ENCODE data around the gene TMEM198.

Gene TMEM198

DNA sequence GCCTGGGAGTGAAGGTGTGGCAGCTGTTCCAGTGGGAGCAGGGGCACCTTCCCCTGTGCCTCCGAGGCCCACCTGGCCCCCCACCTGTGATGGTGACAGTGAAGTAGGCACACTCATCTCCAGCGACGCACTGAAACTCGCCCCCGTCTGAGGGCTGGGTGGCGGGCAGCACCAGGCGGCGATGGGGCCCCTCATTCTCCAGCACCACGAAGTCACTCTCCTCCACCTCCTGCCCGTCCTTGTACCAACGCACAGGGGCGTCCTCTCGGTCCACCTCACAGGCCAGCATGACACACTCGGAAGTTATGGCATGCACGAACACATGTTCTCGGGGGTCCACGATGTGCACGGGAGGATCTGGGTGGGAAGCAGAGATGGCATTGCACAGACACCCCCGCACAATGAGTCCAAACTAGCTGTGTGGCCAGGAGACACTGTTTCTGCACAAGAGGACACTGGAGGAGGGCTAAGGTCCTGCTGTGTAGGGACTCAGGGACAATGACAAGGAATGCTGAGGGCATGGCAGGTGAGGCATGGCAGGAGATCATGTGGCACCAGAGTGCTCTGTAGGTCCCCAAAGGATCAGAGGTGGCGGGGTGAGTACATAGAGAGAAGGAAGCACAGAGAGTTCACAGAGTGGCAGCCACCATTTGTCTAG, 19.6 kb downstream of the TMEM198 start:
- no peak for DNase-seq

DNA sequence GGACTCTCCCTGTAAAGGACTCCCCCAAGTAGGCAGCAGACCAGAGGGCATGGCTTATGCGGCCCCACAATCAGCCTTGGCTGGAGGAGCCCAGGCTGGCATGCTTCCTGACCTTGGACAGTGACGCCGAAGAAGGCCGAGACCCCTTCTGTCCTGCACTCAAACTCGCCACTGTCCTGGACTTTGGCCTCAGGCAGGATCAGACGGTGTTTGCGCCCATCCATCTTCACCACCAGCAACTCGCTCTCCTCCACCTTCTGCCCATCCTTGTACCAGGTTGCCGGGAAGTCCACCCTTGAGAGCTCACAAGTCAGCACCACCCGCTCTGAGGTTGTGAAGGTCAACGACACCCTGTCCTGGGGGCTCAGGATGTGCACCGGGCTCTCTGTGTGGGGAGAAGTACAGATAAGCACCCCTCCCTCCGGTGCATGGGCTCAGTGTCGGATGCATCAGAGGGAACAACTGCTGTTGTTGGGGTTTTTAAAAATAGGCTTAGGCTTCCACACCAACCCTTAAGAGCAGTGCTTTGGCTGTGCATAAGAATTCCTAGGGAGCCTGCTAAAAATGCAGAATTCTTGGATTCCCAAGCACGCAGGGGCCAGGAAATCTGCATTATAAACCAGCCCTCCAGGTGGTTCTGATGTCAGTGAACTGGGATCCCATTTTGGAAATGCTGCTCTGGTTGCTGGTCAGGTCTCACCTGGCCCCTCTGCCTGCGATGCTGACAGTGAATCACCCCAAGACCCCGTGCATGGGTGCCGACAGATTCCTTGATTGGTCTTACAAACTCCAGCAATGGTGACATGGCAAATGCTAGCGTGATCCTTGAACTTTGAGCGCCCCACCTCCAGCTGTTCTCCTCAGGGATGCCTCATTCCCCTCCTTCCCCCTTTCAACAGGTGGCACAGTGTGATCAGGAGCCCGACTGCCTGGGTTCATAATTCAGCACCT, 21.6 kb downstream of the TMEM198 start:
- no peak for DNase-seq

DNA sequence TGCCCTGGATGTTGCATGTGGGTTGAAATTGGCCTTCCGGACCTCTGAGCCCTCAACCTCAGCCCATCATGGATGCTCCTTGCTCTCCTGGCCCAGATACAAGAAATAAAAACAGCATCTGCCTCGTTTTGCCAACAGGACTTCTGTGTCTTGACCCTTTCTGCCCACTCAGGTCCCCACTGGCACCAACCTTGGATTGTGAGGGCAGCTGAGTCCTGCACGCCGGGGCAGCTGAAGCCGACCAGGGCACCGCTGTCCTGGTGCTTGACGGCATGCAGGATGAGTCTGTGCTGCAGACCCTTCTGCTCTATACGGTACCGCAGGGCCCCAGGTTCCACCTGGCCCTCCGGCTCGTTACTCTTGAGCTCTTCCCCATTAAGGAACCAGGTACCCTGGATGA, 22.8 kb downstream of the TMEM198 start:
- DNase-seq, result no peak

DNA sequence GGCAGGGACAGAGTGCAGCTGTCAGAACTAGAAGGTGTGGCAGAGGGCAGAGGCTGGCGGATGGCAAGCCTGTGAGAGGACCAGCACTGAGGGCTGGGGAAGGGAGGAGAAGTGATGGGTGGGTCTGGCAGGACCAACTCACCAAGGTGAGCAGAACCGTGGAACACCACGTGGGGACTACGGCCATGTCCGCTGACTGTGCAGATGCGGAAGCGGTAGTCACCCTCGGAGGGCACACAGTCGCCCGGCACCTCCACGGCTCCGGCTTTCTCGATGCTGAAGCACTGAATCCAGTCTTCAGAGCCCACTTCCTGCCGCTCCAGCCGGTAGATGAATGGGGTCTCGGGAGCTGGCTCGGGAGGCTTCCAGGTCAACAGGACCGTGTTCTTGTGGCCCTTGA, 23.3 kb downstream of the TMEM198 start:
- no peak for DNase-seq

DNA sequence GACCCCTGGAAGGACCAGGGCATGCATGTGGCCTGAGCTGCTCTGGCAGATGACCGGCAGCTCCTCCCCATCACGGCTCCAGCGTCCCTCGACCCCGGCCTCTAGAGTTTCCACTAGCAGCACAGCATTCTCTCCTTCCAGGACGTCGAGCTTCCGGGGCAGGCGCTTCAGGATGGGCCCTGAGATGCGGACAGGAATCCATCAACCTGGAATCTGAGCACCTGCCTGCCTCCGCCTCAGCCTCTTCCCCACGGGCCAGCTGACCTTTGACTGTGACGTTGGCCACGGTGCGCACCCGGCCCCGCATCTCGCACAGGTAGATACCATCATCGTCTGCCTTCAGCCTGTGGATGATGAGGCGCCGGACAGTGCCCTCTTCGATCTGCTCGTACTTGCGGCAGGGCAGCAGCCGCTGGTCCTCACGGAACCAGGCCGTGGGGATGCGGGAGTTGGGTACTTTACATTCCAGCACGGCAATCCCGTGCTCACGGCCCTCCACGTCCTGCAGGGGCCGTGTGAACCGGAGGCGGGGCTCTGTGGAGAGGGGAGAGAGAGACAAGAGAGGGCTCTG, 24.0 kb downstream of the TMEM198 start:
- DNase-seq, result no peak

DNA sequence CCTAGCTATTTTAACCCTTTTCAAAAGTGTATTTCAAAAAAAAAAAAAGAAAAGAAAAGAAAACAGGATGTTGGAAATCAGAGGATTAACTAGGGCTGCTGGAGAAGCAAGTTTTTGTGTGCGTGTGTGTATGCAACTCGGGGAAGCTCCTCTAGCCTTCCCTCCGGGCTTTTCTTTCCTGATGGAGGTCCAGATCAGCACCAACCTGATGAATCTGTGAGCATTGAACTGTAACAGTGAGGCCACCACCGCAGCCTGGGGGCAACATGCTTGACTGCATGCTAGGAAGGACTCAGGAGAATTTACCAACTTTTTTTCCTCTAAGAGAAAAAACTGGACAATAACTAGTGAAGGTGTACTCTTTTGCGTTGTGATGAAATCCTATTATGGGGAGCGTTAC, 25.2 kb downstream of the TMEM198 start:
- DNase-seq, result no peak

DNA sequence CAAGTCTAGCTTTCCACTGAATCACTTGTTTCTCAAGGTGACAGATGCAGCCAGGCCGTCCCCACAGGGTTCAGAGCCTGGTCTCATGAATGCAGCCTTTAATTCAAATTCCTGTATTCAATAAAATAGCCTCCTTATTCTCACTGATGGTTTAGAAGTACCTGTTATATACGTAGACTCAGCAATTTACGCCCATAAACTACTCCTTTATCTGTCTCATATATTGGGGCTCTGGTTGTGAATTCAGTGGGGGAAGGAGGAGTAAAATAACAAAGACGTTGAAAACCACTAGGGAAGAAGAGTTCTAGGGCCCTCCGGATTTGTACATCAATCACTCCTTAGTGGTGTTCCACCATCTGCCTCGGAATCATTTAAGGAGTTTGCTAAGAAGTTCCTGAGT, 25.8 kb downstream of the TMEM198 start:
- DNase-seq, result no peak

DNA sequence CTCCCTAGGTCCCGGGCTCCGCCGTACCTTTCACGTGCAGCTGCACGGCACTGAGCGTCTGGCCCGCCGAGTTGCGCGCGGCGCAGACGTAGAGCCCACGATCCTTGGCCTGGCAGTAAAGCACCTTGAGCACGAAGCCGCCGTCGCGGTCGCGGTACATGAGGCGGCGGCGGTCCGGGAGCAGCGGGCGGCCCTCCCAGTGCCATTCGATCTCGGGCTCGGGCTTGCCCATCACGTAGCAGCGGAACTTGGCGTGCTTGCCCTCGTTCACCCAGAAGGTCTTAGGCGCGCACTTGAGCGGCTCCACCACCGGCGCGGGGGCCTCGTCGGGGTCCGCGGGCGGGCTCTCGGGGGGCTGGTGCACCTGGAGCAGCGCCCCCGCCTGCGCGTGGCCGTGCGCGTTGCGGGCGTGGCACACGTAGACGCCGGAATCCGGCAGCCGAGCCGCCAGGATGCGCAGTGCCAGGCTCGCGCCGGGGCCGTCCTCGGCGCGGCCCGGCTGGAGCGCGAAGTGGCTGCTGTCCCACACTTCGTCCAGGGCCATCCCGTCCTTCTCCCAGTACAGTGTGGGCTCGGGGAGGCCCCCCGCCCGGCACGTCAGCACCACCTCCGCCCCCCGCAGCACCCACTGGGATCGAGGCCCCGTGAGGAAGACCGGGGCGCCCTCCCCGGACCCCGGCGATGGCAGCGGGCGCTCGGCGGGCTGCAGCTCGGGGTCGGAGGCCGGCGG, 26.5 kb downstream of the TMEM198 start:
- peak; percentile 11 for DNase-seq

DNA sequence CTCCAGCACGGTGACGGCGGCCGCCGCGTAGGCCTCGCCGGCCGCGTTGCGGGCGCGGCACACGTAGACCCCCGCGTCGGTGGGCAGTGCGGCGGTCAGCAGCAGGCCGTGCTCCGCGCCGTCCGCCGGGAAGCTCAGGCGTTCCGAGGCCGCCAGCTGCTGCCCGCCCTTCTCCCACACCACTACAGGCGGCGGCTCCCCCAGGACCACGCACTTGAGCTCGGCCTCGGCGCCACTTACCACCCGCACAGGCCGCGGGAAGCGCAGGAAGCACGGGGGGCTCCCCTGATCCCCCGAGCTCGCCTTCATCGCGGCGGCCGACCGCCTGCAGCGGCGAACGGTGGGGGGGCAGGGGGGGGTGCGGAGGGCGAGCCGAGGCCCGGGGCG, 27.1 kb downstream of the TMEM198 start:
- DNase-seq, result peak; percentile 11

DNA sequence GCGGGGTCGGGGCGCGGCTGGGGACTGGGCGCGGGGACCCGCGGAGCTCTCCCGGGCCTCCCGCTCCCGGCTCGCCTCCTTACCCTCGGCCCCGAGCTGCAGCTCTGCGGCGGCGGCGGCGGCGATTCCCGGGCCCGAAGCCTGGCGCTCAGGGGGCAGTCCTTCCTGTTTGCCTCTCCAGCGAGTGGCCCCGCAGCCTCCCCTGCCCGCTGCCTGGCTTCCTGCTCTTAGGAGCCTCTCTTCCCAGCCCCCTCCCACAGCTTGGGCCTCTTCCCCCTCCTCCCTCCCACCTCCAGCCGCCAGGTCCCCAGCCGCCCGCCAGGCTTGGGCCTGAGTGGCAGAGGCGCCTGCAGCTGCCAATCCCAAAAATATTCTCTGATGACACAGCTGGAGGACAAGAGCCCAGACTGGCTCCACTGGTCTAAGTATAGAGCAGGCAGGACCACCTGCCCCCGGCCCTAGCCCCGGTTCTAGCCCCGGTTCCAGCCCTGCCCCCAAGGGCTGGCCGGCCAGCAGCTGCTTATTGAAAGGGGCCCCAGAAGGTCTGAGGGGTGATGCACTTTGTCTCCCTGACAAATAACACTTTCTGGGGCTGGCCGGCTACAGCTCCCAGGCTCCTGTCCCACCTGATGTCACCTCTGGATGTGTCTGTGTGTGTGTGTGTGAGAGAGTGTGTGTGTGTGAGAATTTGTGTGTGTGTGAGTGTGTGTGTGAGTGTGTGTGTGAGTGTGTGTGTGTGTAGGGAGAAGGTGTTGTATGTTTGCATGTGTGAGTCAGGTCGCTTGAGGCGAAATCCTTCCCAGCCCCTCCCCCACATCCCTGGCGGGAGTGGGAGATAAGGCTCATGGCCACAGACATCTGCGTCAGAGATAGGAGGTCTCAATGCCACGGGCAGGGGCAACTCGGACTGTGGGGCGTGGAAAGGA, 27.7 kb downstream of the TMEM198 start, which contains the start of gene OBSL1:
TSS of gene OBSL1 (minus strand) at position 229 of the 926 bp plus-strand sequence. CDS start 307 bp downstream, outside the sequence.
- peak; percentile 81 for DNase-seq

DNA sequence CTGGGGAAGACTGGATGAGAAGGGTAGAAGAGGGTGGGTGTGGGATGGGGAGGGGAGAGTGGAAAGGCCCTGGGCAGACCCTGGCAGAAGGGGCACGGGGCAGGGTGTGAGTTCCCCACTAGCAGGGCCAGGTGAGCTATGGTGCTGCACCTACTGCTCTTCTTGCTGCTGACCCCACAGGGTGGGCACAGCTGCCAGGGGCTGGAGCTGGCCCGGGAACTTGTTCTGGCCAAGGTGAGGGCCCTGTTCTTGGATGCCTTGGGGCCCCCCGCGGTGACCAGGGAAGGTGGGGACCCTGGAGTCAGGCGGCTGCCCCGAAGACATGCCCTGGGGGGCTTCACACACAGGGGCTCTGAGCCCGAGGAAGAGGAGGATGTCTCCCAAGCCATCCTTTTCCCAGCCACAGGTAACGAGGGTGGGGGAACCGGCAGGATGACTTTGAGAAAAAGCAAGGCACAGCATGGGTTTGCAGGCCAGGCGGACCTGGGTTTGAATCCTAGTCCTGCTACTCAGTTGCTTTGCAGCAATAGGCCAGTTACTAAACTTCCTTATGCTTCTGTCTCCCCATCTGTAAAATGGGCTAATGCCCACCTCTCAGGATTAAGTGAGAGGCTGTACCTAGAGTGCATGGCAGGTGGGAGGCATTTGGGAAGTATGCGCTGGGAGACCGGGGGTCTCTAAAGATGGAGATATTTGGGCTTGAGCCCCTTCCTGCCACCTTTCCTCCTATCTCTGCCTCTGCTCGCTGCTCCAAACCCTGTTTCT, 28.6 kb downstream of the TMEM198 start, which contains the start of gene INHA:
TSS of gene INHA (plus strand) at position 74 of the 765 bp plus-strand sequence. CDS start at position 139, 65 bp downstream.
- DNase-seq, result no peak

DNA sequence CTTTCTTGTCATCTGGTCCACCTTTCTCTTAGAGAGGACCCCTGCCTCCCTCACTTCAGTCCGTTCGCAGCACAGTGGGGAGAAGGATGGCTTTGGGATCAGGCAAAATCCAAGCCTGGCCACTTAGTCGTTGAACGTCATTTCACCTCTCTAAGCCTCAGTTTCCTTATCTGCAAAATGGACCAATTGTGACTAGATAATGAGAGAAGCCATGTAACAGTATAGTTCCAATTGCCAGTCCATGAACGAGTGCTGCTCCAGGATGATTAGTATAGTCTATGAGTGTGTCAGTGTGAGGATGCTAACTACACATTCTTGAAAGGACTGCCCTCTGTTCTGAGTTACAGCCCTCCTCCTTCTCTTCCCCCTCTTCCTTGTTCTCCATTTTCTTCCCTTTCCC, 29.3 kb downstream of the TMEM198 start:
- DNase-seq, result no peak

DNA sequence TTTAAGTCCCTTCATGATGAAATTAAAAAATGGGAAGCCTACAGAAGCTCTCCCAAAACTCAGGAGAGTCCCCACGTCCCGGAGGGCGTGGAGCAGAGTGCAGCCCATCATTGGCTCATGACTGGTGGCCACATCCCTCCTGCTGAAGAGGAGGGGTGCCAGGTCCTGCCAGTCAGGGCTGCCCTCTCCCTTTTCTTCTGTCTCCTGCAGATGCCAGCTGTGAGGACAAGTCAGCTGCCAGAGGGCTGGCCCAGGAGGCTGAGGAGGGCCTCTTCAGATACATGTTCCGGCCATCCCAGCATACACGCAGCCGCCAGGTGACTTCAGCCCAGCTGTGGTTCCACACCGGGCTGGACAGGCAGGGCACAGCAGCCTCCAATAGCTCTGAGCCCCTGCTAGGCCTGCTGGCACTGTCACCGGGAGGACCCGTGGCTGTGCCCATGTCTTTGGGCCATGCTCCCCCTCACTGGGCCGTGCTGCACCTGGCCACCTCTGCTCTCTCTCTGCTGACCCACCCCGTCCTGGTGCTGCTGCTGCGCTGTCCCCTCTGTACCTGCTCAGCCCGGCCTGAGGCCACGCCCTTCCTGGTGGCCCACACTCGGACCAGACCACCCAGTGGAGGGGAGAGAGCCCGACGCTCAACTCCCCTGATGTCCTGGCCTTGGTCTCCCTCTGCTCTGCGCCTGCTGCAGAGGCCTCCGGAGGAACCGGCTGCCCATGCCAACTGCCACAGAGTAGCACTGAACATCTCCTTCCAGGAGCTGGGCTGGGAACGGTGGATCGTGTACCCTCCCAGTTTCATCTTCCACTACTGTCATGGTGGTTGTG, 30.9 kb downstream of the TMEM198 start:
- no peak for DNase-seq

DNA sequence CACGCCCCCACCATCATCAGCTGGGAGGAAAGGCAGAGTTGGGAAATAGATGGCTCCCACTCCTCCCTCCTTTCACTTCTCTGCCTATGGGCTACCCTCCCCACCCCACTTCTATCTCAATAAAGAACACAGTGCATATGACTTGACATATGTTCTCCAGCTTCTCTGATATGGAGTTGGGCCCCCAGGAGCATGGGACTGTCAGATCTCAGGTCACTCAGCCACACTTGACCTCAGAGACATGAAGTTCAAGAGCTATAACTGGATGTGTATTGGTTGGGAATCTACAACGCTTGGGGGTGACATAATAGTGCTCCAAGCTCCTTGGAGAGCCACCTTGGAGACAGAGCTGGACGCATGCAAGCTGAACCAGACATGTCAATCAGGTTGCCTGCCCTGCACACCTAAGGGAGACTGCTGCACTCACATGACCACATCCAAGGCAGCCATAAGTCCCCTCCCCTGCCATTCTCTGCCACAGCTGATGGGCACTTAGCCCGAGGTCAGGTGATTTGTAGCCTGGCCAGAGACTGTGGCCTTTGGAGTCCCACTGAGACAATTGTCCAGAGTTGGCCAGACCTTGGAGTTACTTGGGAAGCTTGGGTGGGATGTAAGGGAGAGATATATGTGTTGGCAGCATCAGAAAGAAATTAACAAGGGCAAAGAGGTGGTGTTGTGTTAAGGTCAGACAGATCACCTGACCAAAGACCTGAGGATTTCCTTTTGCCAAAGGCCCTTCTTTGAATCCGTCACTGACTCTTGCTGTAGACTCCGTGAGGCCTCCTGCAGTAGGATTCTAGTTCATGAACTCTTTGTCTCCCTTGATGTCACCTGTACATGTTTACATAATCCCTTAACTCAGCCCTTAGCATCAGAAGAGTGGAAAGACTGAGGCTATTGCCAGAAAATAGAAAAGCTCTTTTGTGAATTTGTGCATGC, 32.0 kb downstream of the TMEM198 start:
- no peak for DNase-seq

DNA sequence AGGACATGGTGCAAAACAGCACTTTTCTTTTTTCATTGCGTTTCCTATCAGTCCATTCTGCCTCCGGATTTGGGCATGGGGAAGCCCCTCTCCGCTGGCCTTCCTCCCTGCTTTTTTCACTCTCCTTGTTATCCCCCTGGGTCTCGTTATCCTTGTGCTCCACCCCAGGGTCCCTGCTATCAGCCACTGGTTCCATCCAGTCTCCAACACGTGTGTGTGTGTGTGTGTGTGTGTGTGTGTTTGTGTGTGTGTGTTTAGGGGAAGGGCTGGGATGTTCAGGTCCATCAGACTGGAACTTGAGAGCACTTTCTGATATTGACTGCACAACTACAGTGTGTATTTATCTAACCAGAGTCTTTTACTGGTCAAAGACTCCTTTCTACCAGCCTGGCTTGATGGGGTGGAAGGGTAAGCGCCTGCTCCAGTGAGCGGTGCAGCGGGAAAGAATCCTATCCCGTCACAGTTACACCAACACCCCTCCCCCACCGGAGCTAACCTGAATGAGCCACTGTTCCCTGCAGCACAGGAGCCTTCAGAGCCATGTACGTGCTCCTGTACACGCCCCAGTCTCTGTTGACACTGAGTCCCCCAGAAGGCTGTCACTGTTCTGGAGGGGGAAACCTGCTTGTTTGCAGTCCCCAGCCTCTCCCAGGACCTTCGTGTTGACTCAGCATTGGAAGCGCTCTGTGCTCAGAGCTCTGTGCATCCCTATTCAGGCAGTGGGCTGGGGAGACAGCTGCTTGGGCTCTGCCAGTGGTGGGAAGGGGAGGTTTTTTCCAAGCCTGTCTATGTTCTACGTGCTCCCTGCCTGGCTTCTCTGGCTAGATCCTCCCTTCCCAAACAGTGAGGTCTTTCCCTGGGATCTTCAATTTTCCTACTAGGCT, 32.9 kb downstream of the TMEM198 start:
- peak; percentile 16 for DNase-seq

DNA sequence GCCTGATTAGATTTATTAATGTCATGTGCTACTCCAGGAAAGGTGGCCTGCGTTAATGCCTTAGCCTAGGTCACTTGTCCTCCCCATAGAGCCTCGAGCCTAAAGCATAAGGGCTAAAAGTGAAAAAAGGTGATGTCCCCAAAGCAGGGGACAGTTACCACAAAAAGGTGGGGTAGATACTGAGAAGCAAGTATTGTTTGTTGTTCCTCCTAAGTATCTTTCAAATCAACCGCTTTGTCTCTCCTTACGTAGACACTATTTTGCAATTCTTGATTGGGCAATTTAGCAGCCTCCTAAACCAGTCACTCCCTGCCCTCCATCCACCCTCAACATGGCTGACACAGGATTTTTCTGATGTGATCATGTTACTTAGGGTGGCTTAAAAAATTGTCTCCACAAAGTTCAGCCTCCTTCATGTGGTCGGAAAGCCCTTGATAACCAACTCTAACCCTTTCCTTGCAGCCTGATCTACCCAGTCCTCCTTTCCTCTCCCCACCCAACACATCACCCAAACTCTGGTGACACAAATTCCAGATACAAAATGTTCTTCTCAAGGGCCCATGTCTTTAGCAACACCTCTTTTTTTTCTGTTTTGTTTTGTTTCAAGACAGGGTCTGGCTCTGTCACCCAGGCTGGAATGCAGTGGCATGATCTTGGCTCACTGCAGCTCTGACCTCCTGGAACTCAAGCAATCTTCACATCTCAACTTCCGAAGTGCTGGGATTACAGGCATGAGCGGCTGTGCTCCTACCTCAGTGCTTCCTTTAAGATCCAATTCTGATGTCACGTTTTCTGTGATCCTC, 35.2 kb downstream of the TMEM198 start:
- no peak for DNase-seq

DNA sequence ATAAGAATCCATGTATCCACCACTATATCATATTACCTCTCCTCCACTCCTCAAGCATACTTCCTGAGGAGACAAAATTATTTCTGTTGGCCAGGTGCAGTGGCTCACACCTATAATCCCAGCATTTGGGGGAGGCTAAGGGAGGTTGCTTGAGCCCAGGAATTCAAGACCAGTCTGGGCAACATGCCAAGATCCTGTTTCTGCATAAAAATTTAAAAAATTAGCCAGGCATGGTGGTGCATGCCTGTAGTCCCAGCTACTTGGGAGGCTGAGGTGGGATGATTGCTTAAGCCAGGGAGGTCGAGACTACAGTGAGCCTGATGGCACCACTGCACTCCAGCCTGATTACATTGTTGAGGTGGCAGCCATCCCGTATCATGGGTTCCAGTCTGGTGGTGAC, 37.5 kb downstream of the TMEM198 start:
- no peak for DNase-seq

Measured in fibroblast of upper back skin (primary cell).